ENCODE data around the gene PLLP.

Gene PLLP

GRCh38 chr16:57262841-57263540 is 21.5 kb downstream of the PLLP start:
- Mint-ChIP-seq H3K4me3 (no peak overlapping the region), H3K36me3 (ENCODE audit: low read depth) (no peaks in the 10 kb centered on the region), H3K4me1 (ENCODE audit: low read depth) (peaks cover 6% of the 10 kb centered on the region), H3K27me3 (peaks cover 2% of the 10 kb centered on the region), H3K27ac (no peak overlapping the region), H3K9me3 (no peaks in the 10 kb centered on the region)
- intact Hi-C loops (cut with micrococcal nuclease), result no loop called here

GRCh38 chr16:57261806-57262205 is 22.7 kb downstream of the PLLP start:
- H3K27ac Mint-ChIP-seq, result no peak overlapping the region
- intact Hi-C loops (cut with micrococcal nuclease), result no loop called here

GRCh38 chr16:57260294-57260929 is 24.1 kb downstream of the PLLP start:
- intact Hi-C loops (cut with micrococcal nuclease), result no loop called here
- Mint-ChIP-seq H3K4me1 (ENCODE audit: low read depth) (peaks cover 6% of the 10 kb centered on the region), H3K36me3 (ENCODE audit: low read depth) (peaks cover 11% of the 10 kb centered on the region), H3K27ac (no peak overlapping the region), H3K4me3 (no peak overlapping the region), H3K27me3 (no peaks in the 10 kb centered on the region), H3K9me3 (no peaks in the 10 kb centered on the region)

More at GRCh38 chr16:57261806-57262205, 22.7 kb downstream of the PLLP start:
- Mint-ChIP-seq H3K36me3 (ENCODE audit: low read depth) (peaks cover under 1% of the 10 kb centered on the region), H3K9me3 (no peaks in the 10 kb centered on the region), H3K4me3 (no peak overlapping the region), H3K4me1 (ENCODE audit: low read depth) (peaks cover 6% of the 10 kb centered on the region), H3K27me3 (peaks cover 2% of the 10 kb centered on the region)

DNA sequence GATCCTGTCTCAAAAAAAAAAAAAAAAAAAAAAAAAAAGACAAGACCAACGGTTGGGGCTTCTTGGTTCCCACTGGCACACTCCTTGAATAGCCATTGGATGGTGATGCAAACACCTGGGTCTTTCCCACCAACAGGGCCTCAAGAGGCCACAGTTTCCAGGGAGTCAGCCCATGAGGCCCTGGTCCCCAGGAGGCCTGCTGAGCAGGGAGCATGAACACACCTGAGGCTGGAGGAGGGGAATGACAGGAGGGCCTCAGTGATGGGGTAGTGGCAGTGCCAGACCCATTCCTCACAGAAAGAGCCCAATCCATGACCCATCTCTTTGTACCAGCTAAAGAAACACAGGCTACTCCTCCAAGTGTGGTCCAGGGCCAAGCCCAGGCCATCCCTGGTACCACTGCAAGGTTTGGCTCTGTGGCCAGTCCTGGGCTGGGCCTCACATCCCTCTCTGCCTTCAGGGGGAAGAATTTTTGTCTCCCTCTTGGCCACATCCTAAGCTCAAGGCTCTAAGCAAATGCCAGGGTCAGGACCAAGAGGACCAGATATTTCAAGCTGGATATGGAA is 25.5 kb downstream of the PLLP start:
- H3K4me1 Mint-ChIP-seq (ENCODE audit: low read depth), result peaks cover 6% of the 10 kb centered on the region
- intact Hi-C loops (cut with micrococcal nuclease), result no loop called here
- H3K27me3 Mint-ChIP-seq, result no peaks in the 10 kb centered on the region
- H3K9me3 Mint-ChIP-seq, result no peaks in the 10 kb centered on the region
- no peak overlapping the region for H3K27ac Mint-ChIP-seq
- H3K4me3 Mint-ChIP-seq, result no peak overlapping the region
- H3K36me3 Mint-ChIP-seq (ENCODE audit: low read depth), result peaks cover 24% of the 10 kb centered on the region

DNA sequence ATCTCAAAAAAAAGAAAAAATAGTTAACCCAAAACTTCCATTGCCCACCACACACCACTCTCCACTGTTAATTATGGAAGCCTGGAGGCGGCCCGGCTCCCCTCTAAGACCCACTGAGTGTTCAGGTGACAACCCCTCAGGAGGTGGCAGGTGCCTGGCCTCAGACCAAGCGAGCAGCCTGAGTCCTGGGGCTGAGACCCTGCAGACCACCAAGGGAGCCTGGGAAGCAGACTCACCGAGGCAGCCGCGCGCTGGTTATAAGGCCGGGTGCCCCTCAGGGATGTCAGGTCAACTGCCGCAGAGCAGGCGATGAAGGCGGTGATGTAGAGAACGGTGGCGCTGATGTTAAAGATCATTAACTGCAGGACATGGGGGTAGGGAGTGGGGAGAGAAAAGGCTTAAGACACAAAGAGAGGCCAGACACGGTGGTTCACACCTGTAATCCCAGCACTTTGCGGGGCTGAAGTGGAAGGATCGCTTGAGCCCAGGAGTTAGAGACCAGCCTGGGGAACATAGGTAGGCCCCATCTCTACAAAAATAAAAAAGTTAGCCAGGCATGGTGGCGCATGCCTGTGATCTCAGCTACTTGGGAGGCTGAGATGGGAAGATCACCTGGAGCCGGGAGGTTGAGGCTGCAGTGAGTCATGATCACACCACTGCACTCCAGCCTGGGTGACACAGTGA is 26.1 kb downstream of the PLLP start:
- intact Hi-C loops (cut with micrococcal nuclease), result no loop called here
- Mint-ChIP-seq H3K9me3 (no peaks in the 10 kb centered on the region), H3K27me3 (no peaks in the 10 kb centered on the region), H3K27ac (no peak overlapping the region), H3K4me1 (ENCODE audit: low read depth) (peaks cover 6% of the 10 kb centered on the region), H3K4me3 (no peak overlapping the region), H3K36me3 (ENCODE audit: low read depth) (peaks cover 30% of the 10 kb centered on the region)

- peaks cover 6% of the 10 kb centered on the region for H3K4me1 Mint-ChIP-seq (ENCODE audit: low read depth)
- intact Hi-C loops (cut with micrococcal nuclease), result no loop called here
- H3K27ac Mint-ChIP-seq, result no peak overlapping the region
- no peaks in the 10 kb centered on the region for H3K27me3 Mint-ChIP-seq
- H3K4me3 Mint-ChIP-seq, result no peak overlapping the region
- no peaks in the 10 kb centered on the region for H3K9me3 Mint-ChIP-seq
- peaks cover 33% of the 10 kb centered on the region for H3K36me3 Mint-ChIP-seq (ENCODE audit: low read depth)
Observed at GRCh38 chr16:57257455-57258070, 26.9 kb downstream of the PLLP start.

DNA sequence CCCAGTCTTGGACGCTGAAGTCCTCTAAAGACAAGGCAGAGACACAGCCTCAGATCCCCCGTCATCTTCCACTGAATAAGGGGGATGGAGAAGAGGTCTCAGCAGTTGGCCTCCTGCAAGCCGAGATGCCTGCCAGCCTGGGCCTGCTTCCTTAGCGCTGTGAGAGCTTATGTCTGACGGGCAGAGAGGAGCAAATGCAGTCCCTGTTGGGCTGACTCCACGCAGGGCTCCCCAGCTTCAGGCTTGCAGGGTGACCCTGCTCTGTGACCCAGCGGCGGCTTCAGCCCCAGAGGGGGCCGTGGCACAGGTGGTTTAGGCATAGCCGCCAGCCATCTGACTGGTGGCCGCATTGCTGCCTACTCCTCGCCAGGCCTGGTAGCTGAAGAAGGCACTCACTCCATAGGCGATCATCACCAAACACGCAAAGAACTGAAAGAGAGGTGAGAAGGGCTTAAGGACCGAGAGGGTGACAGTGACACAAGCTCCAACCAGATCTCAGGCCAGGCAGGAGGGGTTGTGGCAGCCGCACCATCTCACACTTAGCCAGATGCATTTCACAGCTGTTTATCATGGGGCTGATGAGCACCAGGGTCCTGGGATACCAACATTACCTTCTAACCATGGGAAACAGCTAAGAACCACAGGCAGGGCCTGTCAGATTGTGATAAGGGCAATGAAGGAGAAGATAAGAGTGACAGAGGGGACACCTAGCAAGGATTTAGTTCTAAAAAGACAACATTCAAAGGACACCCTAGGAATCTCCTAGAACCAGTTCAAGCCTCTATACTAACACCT is 27.7 kb downstream of the PLLP start:
- intact Hi-C loops (cut with micrococcal nuclease), result no loop called here
- H3K4me1 Mint-ChIP-seq (ENCODE audit: low read depth), result peaks cover 6% of the 10 kb centered on the region

DNA sequence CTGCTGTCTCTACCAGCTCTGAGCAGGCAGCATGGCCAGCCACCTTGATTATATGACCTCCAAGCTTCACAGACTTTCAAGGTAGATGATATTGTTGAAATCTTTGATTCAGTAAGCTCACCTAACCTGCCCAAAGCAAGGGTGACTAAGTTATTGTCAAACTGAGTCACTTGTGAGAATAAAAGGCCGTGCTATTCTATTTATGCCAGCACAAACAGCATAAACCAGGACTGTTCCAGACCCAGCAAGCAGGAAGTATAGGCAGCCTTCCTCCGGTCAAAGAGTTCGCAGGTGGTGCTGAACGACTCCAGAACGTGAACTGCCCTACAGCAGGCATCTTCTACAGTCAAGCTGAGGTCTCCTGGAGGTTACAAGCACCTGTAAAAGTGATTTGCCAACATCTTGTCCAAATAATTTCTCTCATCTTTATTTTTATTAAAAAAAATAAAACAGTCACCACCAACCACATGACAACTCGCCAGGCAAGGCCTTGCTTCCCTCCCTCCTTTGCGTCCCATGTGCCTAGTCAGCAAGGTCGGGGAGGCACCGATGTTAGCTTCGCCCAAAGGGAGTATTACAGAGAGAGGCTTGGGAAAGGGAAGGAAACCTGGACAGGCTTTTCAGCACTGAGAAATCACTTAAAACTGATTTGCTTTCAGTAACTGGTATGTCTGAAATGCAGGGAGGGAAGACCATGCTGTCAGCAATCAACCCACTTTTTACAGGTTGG is 28.6 kb downstream of the PLLP start:
- Mint-ChIP-seq H3K27me3 (no peaks in the 10 kb centered on the region), H3K36me3 (ENCODE audit: low read depth) (peaks cover 50% of the 10 kb centered on the region), H3K4me1 (ENCODE audit: low read depth) (peaks cover 6% of the 10 kb centered on the region), H3K4me3 (no peak overlapping the region), H3K27ac (no peak overlapping the region), H3K9me3 (no peaks in the 10 kb centered on the region)
- intact Hi-C loops (cut with micrococcal nuclease), result no loop called here

More for the DNA sequence above, 27.7 kb downstream of the PLLP start:
- H3K9me3 Mint-ChIP-seq, result no peaks in the 10 kb centered on the region
- H3K36me3 Mint-ChIP-seq (ENCODE audit: low read depth), result peaks cover 40% of the 10 kb centered on the region
- H3K4me3 Mint-ChIP-seq, result no peak overlapping the region
- no peak overlapping the region for H3K27ac Mint-ChIP-seq
- H3K27me3 Mint-ChIP-seq, result no peaks in the 10 kb centered on the region

GRCh38 chr16:57253466-57253865 is 31.0 kb downstream of the PLLP start:
- no peak overlapping the region for H3K4me3 Mint-ChIP-seq
- H3K27me3 Mint-ChIP-seq, result no peaks in the 10 kb centered on the region
- H3K27ac Mint-ChIP-seq, result no peak overlapping the region
- H3K36me3 Mint-ChIP-seq (ENCODE audit: low read depth), result peaks cover 74% of the 10 kb centered on the region
- intact Hi-C loops (cut with micrococcal nuclease), result no loop called here
- no peaks in the 10 kb centered on the region for H3K4me1 Mint-ChIP-seq (ENCODE audit: low read depth)
- no peaks in the 10 kb centered on the region for H3K9me3 Mint-ChIP-seq

- Mint-ChIP-seq H3K27ac (no peak overlapping the region), H3K4me3 (no peak overlapping the region), H3K9me3 (no peaks in the 10 kb centered on the region), H3K36me3 (ENCODE audit: low read depth) (peaks cover 85% of the 10 kb centered on the region), H3K27me3 (no peaks in the 10 kb centered on the region), H3K4me1 (ENCODE audit: low read depth) (no peaks in the 10 kb centered on the region)
- intact Hi-C loops (cut with micrococcal nuclease), result no loop called here
Observed at GRCh38 chr16:57252148-57252721, 32.2 kb downstream of the PLLP start.

GRCh38 chr16:57251352-57251751 is 33.1 kb downstream of the PLLP start:
- intact Hi-C loops (cut with micrococcal nuclease), result no loop called here
- no peak overlapping the region for H3K4me3 Mint-ChIP-seq
- H3K4me1 Mint-ChIP-seq (ENCODE audit: low read depth), result no peaks in the 10 kb centered on the region
- H3K36me3 Mint-ChIP-seq (ENCODE audit: low read depth), result peaks cover 79% of the 10 kb centered on the region
- H3K27me3 Mint-ChIP-seq, result no peaks in the 10 kb centered on the region
- no peak overlapping the region for H3K27ac Mint-ChIP-seq
- H3K9me3 Mint-ChIP-seq, result no peaks in the 10 kb centered on the region

DNA sequence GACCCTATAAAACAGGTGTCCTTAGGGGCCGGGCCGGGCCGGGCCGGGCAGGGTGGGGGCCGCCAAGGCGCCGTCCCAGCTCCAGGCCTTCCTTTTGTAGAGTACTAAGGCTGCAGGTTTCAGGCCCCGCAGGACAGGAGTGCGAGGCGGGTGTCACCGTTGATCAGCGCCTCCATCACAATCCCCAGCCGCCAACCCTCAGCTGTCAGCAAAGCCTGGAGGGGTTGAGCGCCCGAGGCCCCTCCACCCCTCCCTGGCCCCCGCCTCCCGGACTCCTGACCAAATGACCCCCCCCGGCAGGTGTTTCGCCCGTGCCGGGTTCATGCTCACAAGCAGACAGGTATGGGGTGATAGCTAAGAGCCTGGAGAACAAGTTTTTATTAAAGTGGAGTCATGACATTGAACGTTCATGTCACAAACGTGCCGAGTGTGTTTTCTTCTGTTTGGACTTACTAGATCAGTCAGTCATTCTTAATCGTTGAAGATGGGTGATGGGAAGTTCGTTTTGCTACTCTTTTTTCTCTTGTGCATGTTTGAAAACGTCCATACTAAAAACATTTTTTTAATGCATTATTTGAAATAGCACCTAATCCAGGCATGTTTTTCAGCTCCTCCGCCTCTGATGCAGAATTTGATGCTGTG is 38.9 kb downstream of the PLLP start:
- Mint-ChIP-seq H3K4me1 (ENCODE audit: low read depth) (peaks cover 33% of the 10 kb centered on the region), H3K4me3 (peak overlapping the region; percentile 81), H3K9me3 (no peaks in the 10 kb centered on the region), H3K27ac (peak overlapping the region; percentile 91), H3K27me3 (no peaks in the 10 kb centered on the region), H3K36me3 (ENCODE audit: low read depth) (peaks cover 32% of the 10 kb centered on the region)
- intact Hi-C loops (cut with micrococcal nuclease), result loop anchor here (1.0 to 5.0 kb wide), 2 partner anchors 52 to 59 kb away; partner anchors contain the start of genes PSME3IP1 and RSPRY1
